ENCODE measurements around the gene RPE65. TPM values are rescaled to one million over a fixed set of nuclear protein-coding genes. Genes with fewer than 3 reads are reported as not detected.
A peak's percentile ranks its signal among the peaks of the same experiment; 100 is the strongest.

RPE65 gene
- total and polyA plus RNA-seq, 2 donors (not counting 3 experiments of a cell fraction or from before 2014, with no cell fraction given), result not detected

DNA sequence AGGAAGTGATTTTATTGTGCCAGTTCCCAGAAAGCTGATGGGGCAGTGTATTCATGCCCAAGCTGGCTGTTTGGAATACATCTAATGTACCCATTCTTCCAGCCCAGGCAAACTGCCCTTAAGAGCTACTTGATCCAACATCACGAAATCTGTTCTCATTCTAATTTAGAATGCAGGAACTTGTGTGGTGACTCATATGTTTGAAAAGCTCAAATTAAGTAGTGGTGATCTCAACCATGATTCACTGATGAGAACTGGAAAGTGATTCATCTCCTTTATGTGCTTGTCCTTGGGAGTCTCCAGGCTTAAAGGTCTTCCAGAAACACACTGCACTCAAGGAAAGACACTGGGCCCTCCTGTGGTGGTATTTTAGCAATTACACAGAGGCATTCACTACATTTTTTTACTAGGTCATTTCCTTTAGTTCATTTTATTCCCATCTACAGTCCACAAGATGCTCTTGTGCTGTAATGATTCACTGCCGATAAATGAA is 65.4 kb downstream of the RPE65 start:
- Histone ChIP-seq H3K9me1 (replicated peaks; ENCODE audit: control insufficient read depth, extremely low read depth, insufficient read depth, low read length) (no peaks in the 10 kb centered on the region), H3K79me2 (ENCODE audit: control insufficient read depth, insufficient read depth, low read length) (no peaks in the 10 kb centered on the region), H3K4me2 (ENCODE audit: insufficient read depth, low read length) (peak overlapping the region; percentile 83), H2AFZ (ENCODE audit: low read depth, low read length) (peak overlapping the region; percentile 8), H3K36me3 (ENCODE audit: control insufficient read depth in 2 of 2, extremely low read depth in 1 of 2, insufficient read depth in 2 of 2, low read length in 2 of 2) (no peaks in the 10 kb centered on the region), H3K27ac (ENCODE audit: insufficient read depth, low read depth, low read length) (peak overlapping the region; percentile 97), H3K9me3 (replicated peaks; ENCODE audit: control insufficient read depth, insufficient read depth, low read length) (no peaks in the 10 kb centered on the region), H3K4me1 (ENCODE audit: control insufficient read depth, extremely low read depth, insufficient read depth, low read length) (peaks cover 30% of the 10 kb centered on the region), H3K4me3 (replicated peaks in 1 of 3; ENCODE audit: insufficient read depth in 1 of 3, low read depth in 1 of 3, low read length in 3 of 3) (peak overlapping the region in 1 of 3 experiments; percentile 18), H3K27me3 (ENCODE audit: control insufficient read depth in 2 of 2, insufficient read depth in 2 of 2, low read length in 2 of 2) (no peaks in the 10 kb centered on the region), H3K9ac (replicated peaks; ENCODE audit: extremely low read depth, insufficient read depth, low read length) (peak overlapping the region; percentile 68), H4K20me1 (replicated peaks; ENCODE audit: control insufficient read depth, extremely low read depth, insufficient read depth, low read length) (no peaks in the 10 kb centered on the region)
- FAIRE-seq (peak; percentile 97), DNase-seq (ENCODE audit: low read depth, low spot score) (peak; percentile 98)
- TF ChIP-seq MAX (IDR thresholded peaks at IDR 0.05; ENCODE audit: insufficient read depth, insufficient read length) (no peak), GATA2 (IDR thresholded peaks at IDR 0.05; ENCODE audit: insufficient read depth, insufficient read length, low read depth, low read length) (no peak), FOS (IDR thresholded peaks at IDR 0.05; ENCODE audit: borderline replicate concordance, insufficient read depth, low read length) (peak; percentile 100), POLR2AphosphoS5 (IDR thresholded peaks at IDR 0.05; ENCODE audit: insufficient read depth, low read depth, low read length) (peak; percentile 85), CTCF (IDR thresholded peaks at IDR 0.05; ENCODE audit: extremely low read depth in 1 of 2, insufficient read depth in 1 of 2, low read depth in 1 of 2, low read length in 2 of 2) (peak; percentile 32 to 35), JUN (IDR thresholded peaks at IDR 0.05; ENCODE audit: borderline replicate concordance, insufficient read depth, insufficient read length, low read depth) (peak; percentile 100)
- dilution Hi-C loops (cut with MboI; ENCODE audit: extremely low pct_ligation_motif_present, low sequenced_read_pairs), result no loop called here
- CTCF ChIA-PET, result interaction anchor here (0.6 to 2.9 kb wide), 16 partner anchors 8 to 1353 kb away, joined by 3 to 20 read pairs (median 4); partner anchors contain the start of genes RPE65 and WLS
- POLR2A ChIA-PET, result interaction anchor here (0.6 to 1.0 kb wide), 2 partner anchors 152 to 211 kb away, joined by 3 read pairs; no protein-coding TSS in a partner anchor
- BruUV-seq (replicated peaks), result no TSS peak
- intact Hi-C loops (cut with micrococcal nuclease), result loop anchor here (1.0 to 2.0 kb wide), 7 partner anchors 38 to 534 kb away; partner anchors contain the start of genes DEPDC1 and WLS
